MM.1S (cell line): ENCODE results near the gene TAS2R40.

ENCODE experiments used
- DNase-seq: peaks from one replicate; pipeline ENCODE4 v3.0.0-alpha.2; 2015
- H2AFZ ChIP-seq: fragments of 300-600 bp; sonication (generic); 2 replicates; pipeline ENCODE4 v1.6.0; 2016; ENCODE audit warnings: antibody characterized with exemption, low read length
- H3F3A ChIP-seq: fragments of 300-600 bp; sonication (generic); 2 replicates; pipeline ENCODE4 v1.6.1; 2016; ENCODE audit warnings: mild to moderate bottlenecking, antibody characterized with exemption, low read length, moderate library complexity, mixed read lengths; ENCODE audit not compliant: insufficient read depth
- H3K27ac ChIP-seq: fragments of 300-600 bp; sonication (generic); 2 replicates; pipeline ENCODE4 v1.5.1; 2016; ENCODE audit warnings: mild to moderate bottlenecking, low read length
- H3K27me3 ChIP-seq: fragments of 300-600 bp; sonication (generic); replicated peaks from 2 replicates; pipeline ENCODE4 v1.6.0; 2016; ENCODE audit warnings: low read length; ENCODE audit not compliant: insufficient read depth
- H3K36me3 ChIP-seq: fragments of 300-600 bp; sonication (generic); replicated peaks from 2 replicates; pipeline ENCODE4 v1.6.1; 2016; ENCODE audit warnings: mild to moderate bottlenecking, low read length, mixed read lengths; ENCODE audit not compliant: insufficient read depth
- H3K4me1 ChIP-seq: fragments of 300-600 bp; sonication (generic); 2 replicates; pipeline ENCODE4 v1.6.1; 2016; ENCODE audit warnings: low read length, mixed read lengths
- H3K4me2 ChIP-seq: fragments of 300-600 bp; sonication (generic); 2 replicates; pipeline ENCODE4 v1.6.0; 2016; ENCODE audit warnings: low read depth, low read length
- H3K4me3 ChIP-seq: fragments of 300-600 bp; sonication (generic); 2 replicates; pipeline ENCODE4 v1.5.1; 2016; ENCODE audit warnings: low read length, mixed read lengths
- H3K79me2 ChIP-seq: fragments of 300-600 bp; sonication (generic); 2 replicates; pipeline ENCODE4 v1.6.1; 2016; ENCODE audit warnings: mixed run types, low read length, mixed read lengths
- H3K9ac ChIP-seq: fragments of 300-600 bp; sonication (generic); 2 replicates; pipeline ENCODE4 v1.6.1; 2016; ENCODE audit warnings: low read length, mixed read lengths
- H3K9me2 ChIP-seq: fragments of 300-600 bp; sonication (generic); replicated peaks from 2 replicates; pipeline ENCODE4 v1.6.1; 2016; ENCODE audit warnings: mild to moderate bottlenecking, low read length, mixed read lengths; ENCODE audit not compliant: insufficient read depth
- H3K9me3 ChIP-seq: fragments of 300-600 bp; sonication (generic); replicated peaks from 2 replicates; pipeline ENCODE4 v1.6.1; 2016; ENCODE audit warnings: mild to moderate bottlenecking, low read length, mixed read lengths; ENCODE audit not compliant: insufficient read depth
- H4K20me1 ChIP-seq: fragments of 300-600 bp; sonication (generic); 2 replicates; pipeline ENCODE4 v1.6.1; 2016; ENCODE audit warnings: mild to moderate bottlenecking, low read length, moderate library complexity, mixed read lengths; ENCODE audit not compliant: insufficient read depth
- CTCF ChIP-seq: fragments of 300-600 bp; sonication (generic); IDR thresholded peaks from 2 replicates; pipeline ENCODE4 v1.5.1; 2016; ENCODE audit warnings: antibody characterized with exemption, low read length, mixed read lengths
- EZH2 ChIP-seq: fragments of 300-600 bp; sonication (generic); optimal IDR thresholded peaks from 2 replicates; pipeline ENCODE3; 2017; ENCODE audit warnings: low read depth, mild to moderate bottlenecking, antibody characterized with exemption, low read length, mixed read lengths
- EZH2phosphoT487 ChIP-seq: fragments of 300-600 bp; sonication (generic); IDR thresholded peaks from 2 replicates; pipeline ENCODE4 v1.6.1; 2018; ENCODE audit warnings: antibody characterized with exemption, low read length

Gene TAS2R40

DNA sequence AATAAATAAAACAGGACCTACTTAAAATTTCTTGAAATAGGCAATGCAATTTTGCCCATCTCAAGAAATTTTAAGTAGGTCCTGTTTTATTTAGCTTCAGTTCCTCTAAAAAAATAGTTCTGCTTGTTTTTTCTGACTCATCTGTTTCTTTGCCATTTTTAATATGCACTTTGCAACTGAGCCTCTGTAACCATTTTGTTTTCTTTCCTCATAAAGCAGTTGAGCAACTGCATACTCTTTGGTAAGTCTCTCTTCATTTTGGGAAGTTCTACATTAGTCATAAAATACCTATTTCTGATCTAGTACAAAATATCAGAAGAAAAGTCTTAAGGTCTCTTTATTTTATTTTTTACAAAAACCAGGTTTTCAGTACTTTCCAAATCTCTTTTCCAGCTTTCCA lies 18.0 kb downstream of the TAS2R40 start:
- TF ChIP-seq EZH2 = no peak
- H3K4me2 ChIP-seq = no peak overlapping the region
- no peak overlapping the region for H3K27ac ChIP-seq
- H3K27me3 ChIP-seq = no peaks in the 10 kb centered on the region
- H2AFZ ChIP-seq = no peak overlapping the region
- no peaks in the 10 kb centered on the region for H3K36me3 ChIP-seq
- H3K9ac ChIP-seq = no peak overlapping the region
- no peaks in the 10 kb centered on the region for H3K9me2 ChIP-seq
- no peaks in the 10 kb centered on the region for H3K9me3 ChIP-seq
- no peaks in the 10 kb centered on the region for H4K20me1 ChIP-seq
- DNase-seq = no peak
- no peaks in the 10 kb centered on the region for H3K79me2 ChIP-seq
- H3K4me3 ChIP-seq = no peak overlapping the region
- no peaks in the 10 kb centered on the region for H3F3A ChIP-seq
- no peaks in the 10 kb centered on the region for H3K4me1 ChIP-seq

DNA sequence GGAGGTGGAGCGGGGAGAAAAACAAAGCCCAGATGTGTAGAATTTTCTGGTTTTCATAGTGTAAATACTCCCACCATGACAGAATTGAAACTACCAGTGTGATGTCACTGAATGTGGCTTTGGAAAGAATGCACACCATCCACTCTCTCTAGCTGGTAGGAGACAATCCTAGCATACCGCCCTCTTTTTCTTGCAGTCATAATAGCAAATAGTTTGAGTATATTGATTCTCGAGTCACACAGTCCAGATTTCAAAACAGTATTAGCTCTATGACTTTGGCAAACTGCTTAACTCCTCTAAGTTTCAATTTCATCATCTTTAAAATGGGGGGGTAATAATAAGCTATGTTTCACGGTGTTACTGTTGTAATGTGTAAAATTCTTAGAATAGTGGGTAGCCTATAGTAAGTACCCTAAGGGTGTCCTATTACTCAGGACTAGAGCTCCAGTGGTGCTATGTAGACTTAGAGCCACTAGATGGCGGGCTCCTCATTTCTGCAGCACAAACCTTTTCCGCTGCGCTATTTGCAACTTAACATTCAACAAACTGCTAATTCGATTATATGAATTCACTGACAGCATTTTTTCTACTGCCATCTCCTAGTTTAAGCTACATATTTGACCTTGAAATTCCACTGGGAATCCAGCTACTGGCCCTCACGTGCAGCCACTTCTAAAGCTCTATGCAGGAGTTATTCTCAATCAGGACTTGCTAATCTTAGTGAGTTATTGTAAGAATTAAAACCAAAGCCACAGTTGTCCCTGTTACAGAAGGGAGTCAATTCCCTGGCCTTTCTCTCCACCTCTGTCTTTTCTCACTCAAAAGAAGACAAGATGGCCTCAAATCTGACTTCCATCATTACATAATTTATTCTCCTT lies 18.7 kb downstream of the TAS2R40 start:
- Histone ChIP-seq H3K79me2 (no peaks in the 10 kb centered on the region), H3F3A (no peaks in the 10 kb centered on the region), H3K9ac (no peak overlapping the region), H4K20me1 (no peaks in the 10 kb centered on the region), H3K9me2 (no peaks in the 10 kb centered on the region), H3K9me3 (no peaks in the 10 kb centered on the region), H3K4me3 (no peak overlapping the region), H2AFZ (no peak overlapping the region), H3K4me1 (no peaks in the 10 kb centered on the region), H3K27ac (no peak overlapping the region), H3K36me3 (no peaks in the 10 kb centered on the region), H3K27me3 (no peaks in the 10 kb centered on the region), H3K4me2 (no peak overlapping the region)
- no peak for TF ChIP-seq EZH2phosphoT487
- no peak for TF ChIP-seq EZH2
- TF ChIP-seq CTCF = peak; percentile 98
- peak; percentile 82 for DNase-seq

DNA sequence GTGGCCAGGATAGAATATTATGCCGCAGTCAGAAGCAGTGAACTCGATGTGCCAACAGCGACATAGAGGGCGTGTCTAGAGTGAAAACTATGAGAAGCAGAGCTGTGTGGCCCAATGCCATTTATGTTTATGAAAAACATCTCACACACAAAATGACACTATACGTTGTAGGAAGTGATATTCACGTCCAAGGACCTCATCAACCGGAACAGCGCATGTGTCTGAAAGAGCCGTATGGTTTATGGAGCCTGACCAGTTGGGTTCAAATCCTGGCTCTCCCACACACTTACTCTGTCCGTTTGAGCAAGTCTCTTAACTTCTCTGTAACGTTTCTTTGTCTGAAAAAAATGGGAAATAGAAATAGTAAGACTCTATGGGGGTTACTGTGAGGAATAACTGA lies 20.5 kb downstream of the TAS2R40 start:
- Histone ChIP-seq H3F3A (no peaks in the 10 kb centered on the region), H3K4me1 (peaks cover 5% of the 10 kb centered on the region; the same call in 1 of the 2 replicates), H4K20me1 (no peaks in the 10 kb centered on the region), H3K9me3 (no peaks in the 10 kb centered on the region), H2AFZ (no peak overlapping the region), H3K36me3 (no peaks in the 10 kb centered on the region), H3K9ac (no peak overlapping the region), H3K9me2 (no peaks in the 10 kb centered on the region), H3K79me2 (no peaks in the 10 kb centered on the region), H3K27ac (no peak overlapping the region), H3K4me2 (no peak overlapping the region), H3K4me3 (no peak overlapping the region), H3K27me3 (no peaks in the 10 kb centered on the region)
- DNase-seq = no peak
- TF ChIP-seq EZH2phosphoT487 (no peak), EZH2 (no peak), CTCF (no peak)

- Histone ChIP-seq H3K9me3 (no peaks in the 10 kb centered on the region), H3F3A (no peaks in the 10 kb centered on the region), H3K9ac (no peak overlapping the region), H3K9me2 (no peaks in the 10 kb centered on the region), H3K4me1 (peaks cover 5% of the 10 kb centered on the region; the same call in 1 of the 2 replicates), H4K20me1 (no peaks in the 10 kb centered on the region), H3K27ac (no peak overlapping the region), H2AFZ (no peak overlapping the region), H3K4me2 (no peak overlapping the region), H3K4me3 (no peak overlapping the region), H3K27me3 (no peaks in the 10 kb centered on the region), H3K79me2 (no peaks in the 10 kb centered on the region), H3K36me3 (no peaks in the 10 kb centered on the region)
- no peak for DNase-seq
- TF ChIP-seq CTCF = no peak
- TF ChIP-seq EZH2 = no peak
- no peak for TF ChIP-seq EZH2phosphoT487
These were observed 21.3 kb downstream of the TAS2R40 start for GRCh38 chr7:143243111-143243510.
